Immature natural killer cell (primary cell): ENCODE data around the gene RIC8A. TPM values are rescaled to one million over a fixed set of nuclear protein-coding genes. Genes with fewer than 3 reads are reported as not detected.
"Not testable (repeated sequence)": the region's sequence is repeated elsewhere in the genome, so short reads cannot be mapped to it uniquely, and the experiment has no call there.

Source experiments
- DNase-seq, 3 donors: peaks; one replicate each; pipeline ENCODE4 v3.0.0; 2022; ENCODE audit warnings: mixed read lengths in 1 of 3
- H3K27ac Mint-ChIP-seq, 6 donors: one replicate each; pipeline ENCODE4 v1.8.0; 2020; ENCODE audit warnings: mixed read lengths in 6 of 6, mild to moderate bottlenecking in 5 of 6, inconsistent platforms in 4 of 6, moderate library complexity in 3 of 6
- H3K27me3 Mint-ChIP-seq, 3 donors: one replicate each; pipeline ENCODE4 v1.8.0; 2020 to 2021; ENCODE audit warnings: low read depth in 3 of 3, mild to moderate bottlenecking in 3 of 3, mixed read lengths in 3 of 3, moderate library complexity in 3 of 3, inconsistent platforms in 1 of 3
- H3K36me3 Mint-ChIP-seq, 3 donors: one replicate each; pipeline ENCODE4 v1.8.0; 2020; ENCODE audit warnings: mixed read lengths in 3 of 3, inconsistent platforms in 2 of 3, mild to moderate bottlenecking in 2 of 3
- H3K4me1 Mint-ChIP-seq, 2 donors: one replicate each; pipeline ENCODE4 v1.8.0; 2020; ENCODE audit warnings: inconsistent platforms in 2 of 2, mild to moderate bottlenecking in 2 of 2, mixed read lengths in 2 of 2, moderate library complexity in 1 of 2
- H3K4me3 Mint-ChIP-seq, 5 donors: one replicate each; pipeline ENCODE4 v1.8.0; 2020; ENCODE audit warnings: mild to moderate bottlenecking in 5 of 5, mixed read lengths in 5 of 5, inconsistent platforms in 3 of 5, moderate library complexity in 3 of 5
- H3K9me3 Mint-ChIP-seq, 6 donors: one replicate each; pipeline ENCODE4 v1.8.0; 2020; ENCODE audit warnings: mild to moderate bottlenecking in 6 of 6, mixed read lengths in 6 of 6, inconsistent platforms in 4 of 6, moderate library complexity in 3 of 6
- polyA plus RNA-seq, 3 donors: library from polyadenylated mRNA; unstranded; fragments of 300-500 nt; fragmentation: Illumina TruSeq; gene quantifications; one replicate each; pipeline ENCODE4 v1.2.3, GENCODE V29; 2021

The RIC8A gene
- polyA plus RNA-seq, 3 donors from 2014 or later: 91.0 to 132 (median 106) TPM

- DNase-seq: no peak
- Mint-ChIP-seq H3K4me1 (peaks cover 5 to 9% of the 10 kb centered on the region in 2 donors), H3K36me3 (peaks cover 8 to 14% (median 13%) of the 10 kb centered on the region in 3 donors), H3K27ac (peak overlapping the region in 2 of 6 donors; percentile 30 to 59), H3K4me3 (no peak overlapping the region), H3K27me3 (peaks cover 2 to 5% (median 4%) of the 10 kb centered on the region in 3 donors), H3K9me3 (no peaks in the 10 kb centered on the region)
Measured at GRCh38 chr11:230431-230830, 22.9 kb downstream of the RIC8A start.

DNA sequence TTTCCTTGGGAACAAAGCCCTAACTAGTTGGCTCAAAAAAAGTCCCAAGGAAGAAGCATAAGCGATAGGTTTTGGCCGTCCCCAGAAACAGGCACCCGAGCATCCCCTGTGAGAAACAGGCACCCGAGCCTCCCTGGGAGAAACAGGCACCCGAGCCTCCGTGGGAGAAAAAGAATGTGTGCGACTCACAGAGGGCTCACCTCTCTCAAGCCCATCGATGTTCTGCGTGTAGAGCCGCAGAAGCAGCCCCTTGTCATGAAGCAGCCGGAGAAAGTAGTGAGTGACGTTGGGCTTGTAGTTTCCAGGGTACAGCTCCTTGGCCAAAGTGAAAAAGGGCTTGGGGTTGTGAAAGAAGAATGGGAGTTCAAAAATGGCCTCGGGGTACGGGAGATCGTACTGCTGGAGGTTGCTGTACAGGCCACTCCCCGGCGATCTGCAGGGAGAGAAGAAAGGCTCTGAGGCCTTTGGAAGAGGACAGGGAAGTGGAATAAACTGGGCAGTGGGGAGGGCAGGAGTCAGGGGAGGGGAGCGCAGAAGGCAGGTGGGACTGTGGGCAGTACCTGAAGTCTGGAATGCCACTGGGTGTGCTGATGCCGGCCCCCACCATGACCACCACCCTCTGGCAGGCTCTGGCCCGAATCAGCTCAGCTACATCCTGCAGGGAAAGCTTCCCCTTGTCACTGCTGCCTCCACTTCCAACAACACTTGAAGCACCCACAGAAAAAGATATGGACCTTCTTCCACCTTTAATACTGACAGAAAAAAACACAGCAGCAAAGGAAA lies 25.5 kb downstream of the RIC8A start:
- H3K27ac Mint-ChIP-seq: peak overlapping the region in 5 of 6 donors; percentile 70 to 93 (median 84)
- peaks cover 15 to 20% (median 15%) of the 10 kb centered on the region in 3 donors for H3K27me3 Mint-ChIP-seq
- peaks cover 4 to 10% (median 5%) of the 10 kb centered on the region in 3 donors for H3K36me3 Mint-ChIP-seq
- H3K4me1 Mint-ChIP-seq: peaks cover 23 to 24% of the 10 kb centered on the region in 2 donors
- H3K4me3 Mint-ChIP-seq: peak overlapping the region in 1 of 5 donors; percentile 13
- H3K9me3 Mint-ChIP-seq: no peaks in the 10 kb centered on the region
- no peak for DNase-seq

GRCh38 chr11:235180-235579 lies 27.7 kb downstream of the RIC8A start:
- Mint-ChIP-seq H3K27me3 (peaks cover 15 to 20% (median 15%) of the 10 kb centered on the region in 3 donors), H3K4me1 (peaks cover 31 to 43% of the 10 kb centered on the region in 2 donors), H3K9me3 (no peaks in the 10 kb centered on the region), H3K4me3 (peak overlapping the region; percentile 79 to 99 (median 87)), H3K36me3 (peaks cover 0 to 3% (median under 1%) of the 10 kb centered on the region in 3 donors), H3K27ac (peak overlapping the region; percentile 93 to 100 (median 96))
- no peak for DNase-seq

GRCh38 chr11:235609-235996 lies 28.1 kb downstream of the RIC8A start:
- DNase-seq: peak; percentile 90 to 92 (median 91)
- peak overlapping the region; percentile 93 to 100 (median 96) for H3K27ac Mint-ChIP-seq
- H3K4me1 Mint-ChIP-seq: peaks cover 31 to 43% of the 10 kb centered on the region in 2 donors
- H3K36me3 Mint-ChIP-seq: peaks cover 0 to 4% (median 3%) of the 10 kb centered on the region in 3 donors
- no peaks in the 10 kb centered on the region for H3K9me3 Mint-ChIP-seq
- peaks cover 15 to 20% (median 15%) of the 10 kb centered on the region in 3 donors for H3K27me3 Mint-ChIP-seq
- peak overlapping the region; percentile 79 to 99 (median 87) for H3K4me3 Mint-ChIP-seq

DNA sequence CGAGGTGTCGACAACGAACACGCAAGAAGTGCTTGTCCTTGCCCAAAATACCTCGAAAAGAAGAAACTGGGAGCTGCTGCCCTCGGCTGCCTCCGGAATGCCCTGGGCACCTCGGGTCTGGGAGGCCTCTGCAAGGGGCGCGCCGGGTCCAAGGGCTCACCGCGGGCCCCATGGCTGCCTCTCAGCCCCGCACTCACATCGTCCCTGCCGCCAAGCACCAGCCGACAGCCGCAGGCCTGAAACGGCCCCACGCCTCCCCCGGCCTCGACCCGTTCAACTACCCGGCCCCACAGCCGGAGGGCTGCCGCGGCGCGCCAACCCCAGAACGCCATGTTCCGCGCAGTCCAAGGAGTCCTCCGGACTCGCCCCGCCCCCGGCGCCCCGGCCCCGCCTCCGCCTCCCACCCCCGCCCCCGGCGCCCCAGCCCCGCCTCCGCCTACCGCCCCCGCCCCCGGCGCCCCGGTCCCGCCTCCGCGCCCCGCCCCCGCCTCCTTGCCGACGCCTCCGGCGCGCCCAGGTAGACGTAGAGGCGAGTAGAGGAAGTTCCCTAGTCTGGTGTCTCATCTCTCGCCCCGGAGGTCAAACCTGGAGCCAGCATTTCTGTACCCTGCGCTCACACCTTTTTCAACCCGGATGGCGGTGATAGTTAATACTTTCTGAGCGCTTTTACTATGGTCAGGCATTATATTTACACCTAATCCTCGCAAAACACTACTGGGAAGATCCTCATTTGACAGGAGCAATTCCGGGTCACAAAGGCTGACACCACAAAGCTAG lies 28.7 kb downstream of the RIC8A start, which contains the start of gene SIRT3:
SIRT3 (minus strand) TSS at position 346 of the 777 bp plus-strand sequence; CDS start at position 332, 14 bp downstream.
- Mint-ChIP-seq H3K27me3 (peaks cover 15 to 20% (median 15%) of the 10 kb centered on the region in 3 donors), H3K9me3 (no peaks in the 10 kb centered on the region), H3K4me3 (peak within 1 kb of the TSS; percentile 91 to 99 (median 99)), H3K4me1 (peaks cover 33 to 44% of the 10 kb centered on the region in 2 donors), H3K36me3 (peaks cover 0 to 5% (median 3%) of the 10 kb centered on the region in 3 donors), H3K27ac (peak within 1 kb of the TSS; percentile 97 to 100 (median 100))
- peak; percentile 87 to 91 (median 90) for DNase-seq

- Mint-ChIP-seq H3K27me3 (peaks cover 15 to 20% (median 15%) of the 10 kb centered on the region in 3 donors), H3K27ac (peak within 1 kb of the TSS; percentile 97 to 100 (median 100)), H3K4me3 (peak within 1 kb of the TSS; percentile 91 to 99 (median 99)), H3K4me1 (peaks cover 40 to 53% of the 10 kb centered on the region in 2 donors), H3K36me3 (peaks cover 4 to 14% (median 11%) of the 10 kb centered on the region in 3 donors), H3K9me3 (no peaks in the 10 kb centered on the region)
- peak; percentile 91 to 92 (median 91) for DNase-seq
Measured at GRCh38 chr11:236774-237767, 29.6 kb downstream of the RIC8A start, which contains the start of gene PSMD13. Gene PSMD13, plus strand, starts transcription at chr11:236976. Its CDS starts 74 bp downstream, at chr11:237050.

GRCh38 chr11:238346-238745 lies 30.8 kb downstream of the RIC8A start:
- DNase-seq, H3K9me3 Mint-ChIP-seq: not testable (repeated sequence)
- peak overlapping the region; percentile 97 to 100 (median 100) for H3K27ac Mint-ChIP-seq
- H3K4me1 Mint-ChIP-seq: peaks cover 40 to 61% of the 10 kb centered on the region in 2 donors
- peaks cover 11 to 20% (median 16%) of the 10 kb centered on the region in 3 donors for H3K36me3 Mint-ChIP-seq
- peaks cover 15 to 20% (median 15%) of the 10 kb centered on the region in 3 donors for H3K27me3 Mint-ChIP-seq
- peak overlapping the region; percentile 44 to 99 (median 99) for H3K4me3 Mint-ChIP-seq

GRCh38 chr11:240315-240714 lies 32.8 kb downstream of the RIC8A start:
- Mint-ChIP-seq H3K27me3 (peaks cover 12 to 18% (median 13%) of the 10 kb centered on the region in 3 donors), H3K4me3 (no peak overlapping the region), H3K9me3 (no peaks in the 10 kb centered on the region), H3K36me3 (peaks cover 18 to 27% (median 24%) of the 10 kb centered on the region in 3 donors), H3K27ac (peak overlapping the region in 4 of 6 donors; percentile 15 to 75 (median 30)), H3K4me1 (peaks cover 32 to 62% of the 10 kb centered on the region in 2 donors)
- no peak for DNase-seq

DNA sequence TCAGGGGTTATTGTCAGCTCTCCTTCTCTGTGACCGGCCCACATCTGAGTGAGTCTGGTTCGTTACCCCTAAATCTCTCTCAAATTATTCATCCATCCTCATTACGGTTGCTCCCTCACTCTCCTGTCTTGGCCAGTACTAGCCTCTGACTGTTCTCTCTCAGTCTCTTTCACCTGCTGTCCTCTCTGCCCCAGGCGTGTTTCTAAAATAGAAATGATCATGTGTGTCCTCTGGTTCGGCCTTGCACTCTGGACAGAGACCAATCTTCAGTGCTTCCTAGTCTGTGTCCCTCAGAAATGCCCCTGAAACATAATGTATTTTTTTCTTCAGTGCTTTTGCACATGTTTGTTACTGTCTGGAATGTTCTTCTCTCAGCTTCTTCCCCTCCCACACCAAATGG lies 34.1 kb downstream of the RIC8A start:
- Mint-ChIP-seq H3K4me3 (no peak overlapping the region), H3K36me3 (peaks cover 23 to 39% (median 30%) of the 10 kb centered on the region in 3 donors), H3K27ac (peak overlapping the region in 5 of 6 donors; percentile 2 to 64 (median 59)), H3K4me1 (peaks cover 27 to 58% of the 10 kb centered on the region in 2 donors), H3K27me3 (peaks cover under 1 to 8% (median 6%) of the 10 kb centered on the region in 3 donors), H3K9me3 (no peaks in the 10 kb centered on the region)
- DNase-seq: no peak

- DNase-seq: no peak
- Mint-ChIP-seq H3K36me3 (peaks cover 38 to 60% (median 48%) of the 10 kb centered on the region in 3 donors), H3K9me3 (no peaks in the 10 kb centered on the region), H3K4me1 (peaks cover 10 to 30% of the 10 kb centered on the region in 2 donors), H3K27me3 (peaks cover 0 to 2% (median 0%) of the 10 kb centered on the region in 3 donors), H3K4me3 (no peak overlapping the region), H3K27ac (no peak overlapping the region)
Measured at GRCh38 chr11:244376-244775, 36.9 kb downstream of the RIC8A start.

DNA sequence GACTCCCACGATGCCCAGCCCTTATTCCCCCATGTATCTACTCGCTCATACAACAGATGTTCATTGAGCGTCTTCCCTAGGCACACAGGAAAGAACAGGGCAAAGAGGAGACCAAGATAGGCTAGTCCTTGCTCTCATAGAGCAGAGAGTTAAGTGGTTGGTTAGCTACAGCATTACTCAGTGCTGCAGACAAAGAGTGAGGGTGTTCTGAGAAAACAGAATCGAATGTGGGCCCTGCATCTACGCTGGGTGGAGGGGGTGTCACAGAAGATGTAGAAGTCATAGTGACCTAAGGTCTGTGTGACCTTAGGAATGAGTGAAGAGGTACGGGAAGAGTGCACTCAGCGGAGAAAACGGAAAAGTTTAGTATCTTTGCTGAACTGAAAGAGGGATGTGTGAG lies 41.6 kb downstream of the RIC8A start:
- Mint-ChIP-seq H3K27me3 (peaks cover 0 to 2% (median 2%) of the 10 kb centered on the region in 3 donors), H3K9me3 (no peaks in the 10 kb centered on the region), H3K27ac (peak overlapping the region in 3 of 6 donors; percentile 59 to 83 (median 80)), H3K4me3 (no peak overlapping the region), H3K4me1 (peaks cover 10 to 14% of the 10 kb centered on the region in 2 donors), H3K36me3 (peaks cover 35 to 56% (median 36%) of the 10 kb centered on the region in 3 donors)
- no peak for DNase-seq

- Mint-ChIP-seq H3K36me3 (peaks cover 29 to 51% (median 33%) of the 10 kb centered on the region in 3 donors), H3K4me1 (peaks cover 10 to 12% of the 10 kb centered on the region in 2 donors), H3K27ac (peak overlapping the region in 4 of 6 donors; percentile 50 to 89 (median 85)), H3K9me3 (no peaks in the 10 kb centered on the region), H3K27me3 (peaks cover 0 to 2% (median 2%) of the 10 kb centered on the region in 3 donors), H3K4me3 (no peak overlapping the region)
- DNase-seq: no peak
Measured at GRCh38 chr11:250274-250673, 42.8 kb downstream of the RIC8A start.
